Endothelial cell of umbilical vein (primary cell): ENCODE data around the gene DNMT1. TPM values are rescaled to one million over a fixed set of nuclear protein-coding genes. Genes with fewer than 3 reads are reported as not detected.

Experiments used
- BruUV-seq: library from RNA; stranded (reverse); fragments of 400-500 nt; replicated peaks from 2 replicates; lab custom pipeline; 2021; lab: Mats Ljungman, UMichigan
- CTCF ChIA-PET: fragments of 300-600, 350-600 bp; sonication (Branson Sonifier 250); formaldehyde crosslinking; loops from one replicate; lab custom pipeline; 2021; ENCODE audit warnings: antibody characterized with exemption, inconsistent platforms; lab: Charles Lee
- POLR2A ChIA-PET: fragments of 300-600, 350-600 bp; sonication (Branson Sonifier 250); formaldehyde crosslinking; loops from one replicate; lab custom pipeline; 2021; ENCODE audit warnings: antibody characterized with exemption, inconsistent platforms; lab: Charles Lee
- DNase-seq: peaks from one replicate; pipeline ENCODE4 v3.0.0-alpha.2; 2011; ENCODE audit warnings: low read depth, low spot score
- FAIRE-seq: peaks from 2 replicates; lab custom pipeline; 2011; peaks lifted over from hg19 to GRCh38; lab: Jason Lieb, UNC
- H2AFZ ChIP-seq: 2 replicates; pipeline ENCODE4 v1.6.0; 2012; ENCODE audit warnings: low read depth, low read length, control low read depth, inconsistent platforms
- H3K27ac ChIP-seq: 2 replicates; pipeline ENCODE4 v1.5.1; 2011; ENCODE audit warnings: low read depth, mild to moderate bottlenecking, control low read depth, low read length, moderate library complexity; ENCODE audit not compliant: insufficient read depth
- H3K27me3 ChIP-seq, 2 experiments: 2 replicates each; pipeline versions ENCODE4 v1.6.0 to v1.6.1; 2011; ENCODE audit warnings: low read length in 2 of 2, mixed read lengths in 1 of 2; ENCODE audit not compliant: control insufficient read depth in 2 of 2, insufficient read depth in 2 of 2
- H3K36me3 ChIP-seq, 2 experiments: 2 replicates in 1 of 2; 3 replicates in 1 of 2; pipeline ENCODE4 v1.5.1; 2011; ENCODE audit warnings: low read length in 2 of 2, mild to moderate bottlenecking in 1 of 2, moderate library complexity in 1 of 2; ENCODE audit not compliant: control insufficient read depth in 2 of 2, insufficient read depth in 2 of 2; ENCODE audit errors: extremely low read depth in 1 of 2
- H3K4me1 ChIP-seq: 3 replicates; pipeline ENCODE4 v1.5.1; 2011; ENCODE audit warnings: mild to moderate bottlenecking, low read length; ENCODE audit not compliant: control insufficient read depth, insufficient read depth; ENCODE audit errors: extremely low read depth
- H3K4me2 ChIP-seq: 2 replicates; pipeline ENCODE4 v1.6.1; 2011; ENCODE audit warnings: low read length, control low read depth, mixed read lengths; ENCODE audit not compliant: insufficient read depth
- H3K4me3 ChIP-seq, 3 experiments: fragments of 200-600 bp in 1 of 3; sonication (generic), shearing (Covaris generic) in 1 of 3; replicated peaks in 1 of 3; 2 replicates each; pipeline ENCODE4 v1.5.1; 2011 to 2016; ENCODE audit warnings: control low read depth in 3 of 3, low read length in 3 of 3, mild to moderate bottlenecking in 2 of 3, inconsistent platforms in 1 of 3, low read depth in 1 of 3, moderate library complexity in 1 of 3; ENCODE audit not compliant: insufficient read depth in 1 of 3
- H3K79me2 ChIP-seq: 2 replicates; pipeline ENCODE4 v1.6.0; 2012; ENCODE audit warnings: low read length, inconsistent platforms; ENCODE audit not compliant: control insufficient read depth, insufficient read depth
- H3K9ac ChIP-seq: replicated peaks from 2 replicates; pipeline ENCODE3; 2011; ENCODE audit warnings: low read length, control low read depth; ENCODE audit not compliant: insufficient read depth; ENCODE audit errors: extremely low read depth
- H3K9me1 ChIP-seq: replicated peaks from 3 replicates; pipeline ENCODE4 v1.6.0; 2011; ENCODE audit warnings: mild to moderate bottlenecking, low read length; ENCODE audit not compliant: control insufficient read depth, insufficient read depth; ENCODE audit errors: extremely low read depth
- H3K9me3 ChIP-seq: replicated peaks from 2 replicates; pipeline ENCODE4 v1.5.1; 2012; ENCODE audit warnings: low read length, inconsistent platforms; ENCODE audit not compliant: control insufficient read depth, insufficient read depth
- H4K20me1 ChIP-seq: replicated peaks from 2 replicates; pipeline ENCODE3; 2011; ENCODE audit warnings: mild to moderate bottlenecking, low read length; ENCODE audit not compliant: control insufficient read depth, insufficient read depth; ENCODE audit errors: extremely low read depth
- CTCF ChIP-seq, 2 donors: IDR thresholded peaks; 1 replicate in 1 of 2; 2 replicates in 1 of 2; pipeline ENCODE4 v1.5.1; 2011; ENCODE audit warnings: low read length in 2 of 2, mild to moderate bottlenecking in 2 of 2, moderate library complexity in 2 of 2, control low read depth in 1 of 2, inconsistent platforms in 1 of 2, low read depth in 1 of 2; ENCODE audit not compliant: insufficient read depth in 1 of 2; ENCODE audit errors: extremely low read depth in 1 of 2
- FOS ChIP-seq: IDR thresholded peaks from 2 replicates; pipeline ENCODE4 v1.6.1; 2011; ENCODE audit warnings: mild to moderate bottlenecking, low read length, moderate library complexity, borderline replicate concordance; ENCODE audit not compliant: insufficient read depth
- GATA2 ChIP-seq: IDR thresholded peaks from 2 replicates; pipeline ENCODE4 v1.7.0; 2011; ENCODE audit warnings: low read depth, mild to moderate bottlenecking, moderate library complexity, mixed read lengths, low read length; ENCODE audit not compliant: insufficient read length, insufficient read depth
- JUN ChIP-seq: IDR thresholded peaks from 2 replicates; pipeline ENCODE4 v1.6.1; 2011; ENCODE audit warnings: borderline replicate concordance, low read depth; ENCODE audit not compliant: insufficient read length, insufficient read depth
- MAX ChIP-seq: IDR thresholded peaks from 2 replicates; pipeline ENCODE4 v1.6.1; 2011; ENCODE audit not compliant: insufficient read depth, insufficient read length
- MYC ChIP-seq: IDR thresholded peaks from one replicate; pipeline ENCODE4 v1.6.1; 2011; ENCODE audit warnings: mild to moderate bottlenecking, low read depth, low read length
- POLR2A ChIP-seq: IDR thresholded peaks from 2 replicates; pipeline ENCODE4 v1.6.1; 2012; ENCODE audit warnings: low read depth, mild to moderate bottlenecking, control low read depth, low read length
- POLR2AphosphoS5 ChIP-seq: IDR thresholded peaks from 2 replicates; pipeline ENCODE4 v1.6.1; 2012; ENCODE audit warnings: low read depth, mild to moderate bottlenecking, control low read depth, low read length, moderate library complexity; ENCODE audit not compliant: insufficient read depth
- dilution Hi-C: fragments of 300-500 bp; cut with MboI; formaldehyde crosslinking; loops from one replicate; pipeline ENCODE4 v1.15.0; 2019; ENCODE audit warnings: low sequenced_read_pairs; ENCODE audit not compliant: extremely low pct_ligation_motif_present
- intact Hi-C: fragments of 100-400 bp; cut with micrococcal nuclease; formaldehyde crosslinking; loops from one replicate; pipeline ENCODE4 v1.10.0; 2022
- polyA plus RNA-seq, 4 experiments: library from polyadenylated mRNA; depleted of rRNA in 3 of 4; stranded (reverse) in 3 of 4; unstranded in 1 of 4; fragments of >200 nt; gene quantifications; 2 replicates each; pipeline versions ENCODE4 v1.2.1 to v1.2.3, GENCODE V29; 2011 to 2012; ENCODE audit warnings: missing spikeins in 1 of 4
- total RNA-seq: library from RNA; stranded (reverse); gene quantifications from 2 replicates; pipeline ENCODE4 v1.2.3, GENCODE V29; 2021

DNMT1 gene
- total and polyA plus RNA-seq, 2 donors (not counting 3 experiments of a cell fraction or from before 2014, with no cell fraction given): 53.4 to 165 TPM

- dilution Hi-C loops (no loop called here), intact Hi-C loops (no loop called here)
Measured at GRCh38 chr19:10116866-10117616, 77.7 kb downstream of the DNMT1 start.

More at GRCh38 chr19:10116866-10117616, 77.7 kb downstream of the DNMT1 start:
- Histone ChIP-seq H3K27me3 (no peaks in the 10 kb centered on the region), H3K9ac (no peak overlapping the region), H3K27ac (no peak overlapping the region), H3K36me3 (peaks cover 0 to 30% of the 10 kb centered on the region in 2 experiments), H3K9me1 (no peaks in the 10 kb centered on the region), H3K9me3 (no peaks in the 10 kb centered on the region), H3K4me3 (no peak overlapping the region), H4K20me1 (no peaks in the 10 kb centered on the region), H3K79me2 (peaks cover 18% of the 10 kb centered on the region), H3K4me2 (no peak overlapping the region), H3K4me1 (peaks cover 11% of the 10 kb centered on the region), H2AFZ (no peak overlapping the region)
- no TSS peak for BruUV-seq
- TF ChIP-seq MYC (no peak), MAX (no peak), CTCF (IDR thresholded peaks at IDR 0.05; ENCODE audit: extremely low read depth in 1 of 2, insufficient read depth in 1 of 2, low read depth in 1 of 2, low read length in 2 of 2) (no peak), POLR2A (no peak), GATA2 (no peak), FOS (no peak), JUN (no peak), POLR2AphosphoS5 (no peak)
- CTCF ChIA-PET: interaction anchor here (0.9 to 1.2 kb wide), 3 partner anchors 11 to 133 kb away, joined by 3 to 4 read pairs (median 4); partner anchors contain the start of gene PPAN
- POLR2A ChIA-PET: no interaction called here
- no peak for FAIRE-seq
- no peak for DNase-seq
